Measurements from ENCODE around the gene TREX2. TPM values are rescaled to one million over a fixed set of nuclear protein-coding genes. Genes with fewer than 3 reads are reported as not detected.

Gene TREX2
- total RNA-seq, 2 experiments from 2014 or later = 3.7 to 6.7 TPM

DNA sequence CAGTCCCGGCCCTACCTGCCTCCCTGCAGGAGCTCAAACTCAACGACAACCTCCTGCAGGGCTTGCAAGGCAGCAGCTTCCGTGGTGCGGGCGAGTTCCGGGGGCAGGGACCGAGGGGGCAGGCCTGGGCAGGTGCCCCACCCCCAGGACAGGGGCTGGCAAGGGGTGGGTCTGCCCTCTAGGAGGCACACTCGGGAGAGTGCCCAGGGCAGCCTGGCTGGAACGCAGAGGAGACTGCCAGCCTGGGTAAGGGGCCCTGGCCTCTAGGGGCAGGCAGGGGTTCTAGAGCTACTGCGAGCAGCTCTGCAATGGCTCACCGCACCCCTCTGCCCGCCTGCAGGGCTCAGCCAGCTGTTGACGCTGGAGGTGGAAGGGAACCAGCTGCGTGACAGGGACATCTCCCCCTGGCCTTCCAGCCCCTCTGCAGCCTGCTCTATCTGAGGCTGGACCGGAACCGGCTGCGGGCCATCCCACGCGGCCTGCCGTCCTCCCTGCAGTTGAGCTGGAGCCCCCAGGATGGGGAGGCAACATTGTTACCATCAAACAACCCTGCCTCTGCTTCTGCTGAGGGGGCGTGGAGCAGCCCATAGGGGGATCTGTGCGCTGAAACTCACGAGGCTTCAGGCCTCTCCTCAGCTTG, 36.6 kb upstream of the TREX2 start:
- CTCF ChIA-PET (ENCODE audit: unreplicated experiment) = no interaction called here
- H3K27ac ChIP-seq (ENCODE audit: low read depth, low read length, poor library complexity, severe bottlenecking) = no peak overlapping the region

DNA sequence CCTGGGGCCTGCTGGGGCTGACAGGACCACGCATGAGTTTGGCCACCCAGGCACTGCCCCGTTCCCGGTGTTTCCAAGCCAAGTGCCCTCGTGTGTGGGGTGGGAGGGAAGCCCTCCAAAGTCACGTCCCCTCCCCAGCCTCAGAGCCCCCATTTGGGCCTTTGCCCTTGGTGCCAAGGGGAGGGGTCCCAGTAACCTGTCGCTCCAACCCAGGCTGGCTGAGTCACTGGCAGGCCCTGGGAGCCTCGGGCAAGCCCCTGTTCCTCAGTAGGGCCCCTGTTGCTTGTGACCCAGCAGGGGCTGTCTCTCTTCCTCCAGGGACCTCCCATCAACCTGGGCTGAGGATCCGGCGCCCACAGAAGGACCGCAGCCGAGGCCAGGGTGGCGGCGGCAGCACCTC, 35.2 kb upstream of the TREX2 start:
- ChIA-PET POLR2A (no interaction called here), CTCF (ENCODE audit: unreplicated experiment) (no interaction called here)
- Histone ChIP-seq H3K36me3 (ENCODE audit: insufficient read depth, low read length) (no peaks in the 10 kb centered on the region), H3K4me1 (ENCODE audit: insufficient read depth, low read length, poor library complexity, severe bottlenecking) (no peaks in the 10 kb centered on the region), H3K79me2 (ENCODE audit: insufficient read depth, low read depth, low read length) (no peaks in the 10 kb centered on the region), H4K20me1 (ENCODE audit: insufficient read depth, low read length) (no peaks in the 10 kb centered on the region), H2AFZ (ENCODE audit: low read length) (no peak overlapping the region), H3K4me2 (ENCODE audit: low read length) (no peak overlapping the region), H3K27ac (ENCODE audit: low read depth, low read length, poor library complexity, severe bottlenecking) (no peak overlapping the region), H3K9me3 (ENCODE audit: low read length) (no peaks in the 10 kb centered on the region), H3K9me2 (ENCODE audit: insufficient read depth, low read length) (no peaks in the 10 kb centered on the region), H3K4me3 (ENCODE audit: low read depth, low read length, poor library complexity, severe bottlenecking) (no peak overlapping the region)
- BruUV-seq (replicated peaks) = no TSS peak
- DNase-seq (ENCODE audit: low spot score) = no peak
- no peak for TF ChIP-seq EZH2phosphoT487 (IDR thresholded peaks at IDR 0.05; ENCODE audit: borderline replicate concordance, low read depth, low read length)
- no peak for TF ChIP-seq CTCF (conservative IDR thresholded peaks at IDR 0.05; ENCODE audit: low read length)
- intact Hi-C loops (cut with micrococcal nuclease; ENCODE audit: unreplicated experiment) = no loop called here

More for the DNA sequence above, 36.6 kb upstream of the TREX2 start:
- Histone ChIP-seq H3K9me3 (ENCODE audit: low read length) (no peaks in the 10 kb centered on the region), H3K4me2 (ENCODE audit: low read length) (no peak overlapping the region), H3K4me3 (ENCODE audit: low read depth, low read length, poor library complexity, severe bottlenecking) (no peak overlapping the region), H4K20me1 (ENCODE audit: insufficient read depth, low read length) (no peaks in the 10 kb centered on the region), H3K79me2 (ENCODE audit: insufficient read depth, low read depth, low read length) (no peaks in the 10 kb centered on the region), H3K36me3 (ENCODE audit: insufficient read depth, low read length) (no peaks in the 10 kb centered on the region), H3K4me1 (ENCODE audit: insufficient read depth, low read length, poor library complexity, severe bottlenecking) (no peaks in the 10 kb centered on the region), H3K9me2 (ENCODE audit: insufficient read depth, low read length) (no peaks in the 10 kb centered on the region), H2AFZ (ENCODE audit: low read length) (no peak overlapping the region)
- no TSS peak for BruUV-seq (replicated peaks)
- intact Hi-C loops (cut with micrococcal nuclease; ENCODE audit: unreplicated experiment) = no loop called here
- no peak for TF ChIP-seq CTCF (conservative IDR thresholded peaks at IDR 0.05; ENCODE audit: low read length)
- no peak for TF ChIP-seq EZH2phosphoT487 (IDR thresholded peaks at IDR 0.05; ENCODE audit: borderline replicate concordance, low read depth, low read length)
- POLR2A ChIA-PET = no interaction called here
- DNase-seq (ENCODE audit: low spot score) = no peak

DNA sequence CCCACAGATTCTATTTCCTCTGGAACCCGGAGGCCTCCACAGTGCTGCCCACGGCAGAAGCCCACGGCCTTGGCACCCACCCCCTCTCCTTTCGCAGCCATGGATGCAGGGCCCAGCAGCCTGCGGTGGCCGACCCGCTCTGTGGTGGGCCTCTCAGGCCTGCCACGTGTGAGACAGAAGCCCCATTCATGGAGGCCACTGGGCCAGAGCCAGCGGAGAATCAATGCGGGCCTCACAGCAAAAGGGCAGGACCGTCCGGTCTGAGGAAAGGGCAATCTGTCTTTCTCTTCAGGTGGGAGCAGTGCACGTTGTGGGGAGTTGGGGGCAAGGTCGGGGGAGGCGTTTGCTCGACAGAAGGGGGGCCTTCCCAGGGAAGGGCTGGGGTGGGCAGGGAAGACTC, 32.9 kb upstream of the TREX2 start:
- Histone ChIP-seq H4K20me1 (ENCODE audit: insufficient read depth, low read length) (no peaks in the 10 kb centered on the region), H3K9me3 (ENCODE audit: low read length) (no peaks in the 10 kb centered on the region), H3K4me2 (ENCODE audit: low read length) (no peak overlapping the region), H3K4me3 (ENCODE audit: low read depth, low read length, poor library complexity, severe bottlenecking) (no peak overlapping the region), H2AFZ (ENCODE audit: low read length) (no peak overlapping the region), H3K79me2 (ENCODE audit: insufficient read depth, low read depth, low read length) (no peaks in the 10 kb centered on the region), H3K27ac (ENCODE audit: low read depth, low read length, poor library complexity, severe bottlenecking) (no peak overlapping the region), H3K9me2 (ENCODE audit: insufficient read depth, low read length) (no peaks in the 10 kb centered on the region), H3K4me1 (ENCODE audit: insufficient read depth, low read length, poor library complexity, severe bottlenecking) (no peaks in the 10 kb centered on the region), H3K36me3 (ENCODE audit: insufficient read depth, low read length) (no peaks in the 10 kb centered on the region)
- intact Hi-C loops (cut with micrococcal nuclease; ENCODE audit: unreplicated experiment) = no loop called here
- ChIA-PET CTCF (ENCODE audit: unreplicated experiment) (no interaction called here), POLR2A (no interaction called here)
- no TSS peak for BruUV-seq (replicated peaks)
- DNase-seq (ENCODE audit: low spot score) = no peak
- TF ChIP-seq EZH2phosphoT487 (IDR thresholded peaks at IDR 0.05; ENCODE audit: borderline replicate concordance, low read depth, low read length) = no peak
- TF ChIP-seq CTCF (conservative IDR thresholded peaks at IDR 0.05; ENCODE audit: low read length) = no peak

Data from OCI-LY7 (cell line).